DMS53 (cell line): ENCODE results near the gene APAF1.

Experiments used
- DNase-seq: peaks from one replicate; lab custom pipeline; 2025; lab: John Stamatoyannopoulos, UW

The APAF1 gene

GRCh38 chr12:98660521-98660920, 15.4 kb downstream of the APAF1 start:
- DNase-seq: no peak

GRCh38 chr12:98669751-98670150, 24.7 kb downstream of the APAF1 start:
- DNase-seq: no peak

GRCh38 chr12:98671459-98671858, 26.4 kb downstream of the APAF1 start:
- no peak for DNase-seq

- no peak for DNase-seq
These were observed 29.8 kb downstream of the APAF1 start for GRCh38 chr12:98674841-98675240.

GRCh38 chr12:98678236-98678945, 33.3 kb downstream of the APAF1 start:
- no peak for DNase-seq

GRCh38 chr12:98678946-98679610, 34.0 kb downstream of the APAF1 start:
- DNase-seq: no peak

- DNase-seq: no peak
These were observed 34.5 kb downstream of the APAF1 start for GRCh38 chr12:98679611-98680005.

- no peak for DNase-seq
These were observed 39.1 kb downstream of the APAF1 start for GRCh38 chr12:98684199-98684598.

GRCh38 chr12:98686603-98687002, 41.5 kb downstream of the APAF1 start:
- DNase-seq: no peak

- no peak for DNase-seq
These were observed 46.3 kb downstream of the APAF1 start for GRCh38 chr12:98691351-98691750.

GRCh38 chr12:98696036-98696646, 51.1 kb downstream of the APAF1 start:
- DNase-seq: no peak

GRCh38 chr12:98697209-98697608, 52.1 kb downstream of the APAF1 start:
- DNase-seq: no peak

GRCh38 chr12:98698603-98699463, 53.7 kb downstream of the APAF1 start:
- peak; percentile 89 for DNase-seq

- DNase-seq: no peak
These were observed 54.5 kb downstream of the APAF1 start for GRCh38 chr12:98699586-98699985.

GRCh38 chr12:98701166-98701565, 56.1 kb downstream of the APAF1 start:
- peak; percentile 68 for DNase-seq

- peak; percentile 21 for DNase-seq
These were observed 63.9 kb downstream of the APAF1 start for GRCh38 chr12:98709022-98709421.

GRCh38 chr12:98714426-98714825, 69.3 kb downstream of the APAF1 start:
- DNase-seq: no peak

GRCh38 chr12:98719515-98720504, 74.7 kb downstream of the APAF1 start:
- no peak for DNase-seq

GRCh38 chr12:98721204-98721702, 76.2 kb downstream of the APAF1 start:
- DNase-seq: no peak

GRCh38 chr12:98724384-98725155, 79.5 kb downstream of the APAF1 start:
- no peak for DNase-seq
